Measurements from ENCODE around the gene POU4F1. TPM values are rescaled to one million over a fixed set of nuclear protein-coding genes. Genes with fewer than 3 reads are reported as not detected.

Gene POU4F1
- total RNA-seq, 6 experiments from 2014 or later = 0.07 to 0.25 (median 0.19) TPM; not detected in 3

DNA sequence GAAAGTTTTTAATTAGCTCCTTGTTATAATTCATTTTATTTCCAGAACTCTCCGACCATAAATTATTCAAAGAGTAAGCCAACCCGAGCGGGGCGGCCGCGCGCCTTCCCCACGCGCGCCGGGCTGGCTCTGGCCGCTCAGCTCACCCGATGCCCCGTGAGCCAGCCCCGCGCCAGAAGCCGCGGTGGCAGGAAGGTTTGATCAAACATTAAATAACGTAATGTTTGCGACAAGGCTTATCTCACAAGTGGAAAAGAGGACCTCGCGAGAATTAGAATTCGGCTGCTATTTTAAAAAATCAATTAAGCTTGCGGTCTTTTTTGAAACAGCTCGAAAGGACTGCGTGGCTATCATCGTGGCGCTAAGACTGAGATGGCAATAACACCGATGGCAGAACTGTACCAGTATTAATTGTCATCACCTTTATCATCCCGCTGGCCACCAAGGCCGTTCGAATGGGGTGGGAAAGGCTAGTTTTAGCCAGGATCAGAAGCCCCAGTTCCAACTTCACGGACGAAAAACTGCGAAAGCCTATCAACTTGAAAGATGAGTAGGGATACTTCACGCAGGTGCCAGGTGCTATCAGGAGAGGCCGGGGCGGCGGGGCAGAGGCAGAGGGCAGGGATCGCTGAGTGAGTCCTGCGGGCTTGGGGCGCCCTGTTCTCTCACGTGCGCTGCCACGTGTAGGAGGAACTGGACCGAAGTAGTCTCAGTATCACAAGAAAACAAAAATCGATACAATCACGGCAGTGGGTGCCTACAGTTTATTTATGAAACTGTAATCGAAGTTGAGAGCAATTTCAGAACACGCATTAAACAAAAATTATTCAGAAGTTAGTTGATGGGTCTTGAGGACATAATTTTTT is 6.4 kb downstream of the POU4F1 start:
- peak in 3 of 4 donors; percentile 34 to 51 (median 50) for ATAC-seq
- Histone ChIP-seq H3K36me3 (no peaks in the 10 kb centered on the region), H3K27me3 (peaks cover 25 to 80% of the 10 kb centered on the region in 2 donors), H3K4me1 (peaks cover 0 to 20% (median 7%) of the 10 kb centered on the region in 4 donors), H3K4me3 (peak overlapping the region; percentile 3 to 36 (median 25)), H3K9me3 (no peaks in the 10 kb centered on the region), H3K27ac (no peak overlapping the region)
- intact Hi-C loops (cut with DNase I) = no loop called here
- 5% methylated on average over 50 of the region's 50 CpGs for WGBS (ENCODE audit: insufficient coverage, low coverage, low lambda C conversion rate, missing lambda C conversion rate)
- TF ChIP-seq POLR2A (IDR thresholded peaks at IDR 0.05) = no peak
- TF ChIP-seq, protein P1, sequence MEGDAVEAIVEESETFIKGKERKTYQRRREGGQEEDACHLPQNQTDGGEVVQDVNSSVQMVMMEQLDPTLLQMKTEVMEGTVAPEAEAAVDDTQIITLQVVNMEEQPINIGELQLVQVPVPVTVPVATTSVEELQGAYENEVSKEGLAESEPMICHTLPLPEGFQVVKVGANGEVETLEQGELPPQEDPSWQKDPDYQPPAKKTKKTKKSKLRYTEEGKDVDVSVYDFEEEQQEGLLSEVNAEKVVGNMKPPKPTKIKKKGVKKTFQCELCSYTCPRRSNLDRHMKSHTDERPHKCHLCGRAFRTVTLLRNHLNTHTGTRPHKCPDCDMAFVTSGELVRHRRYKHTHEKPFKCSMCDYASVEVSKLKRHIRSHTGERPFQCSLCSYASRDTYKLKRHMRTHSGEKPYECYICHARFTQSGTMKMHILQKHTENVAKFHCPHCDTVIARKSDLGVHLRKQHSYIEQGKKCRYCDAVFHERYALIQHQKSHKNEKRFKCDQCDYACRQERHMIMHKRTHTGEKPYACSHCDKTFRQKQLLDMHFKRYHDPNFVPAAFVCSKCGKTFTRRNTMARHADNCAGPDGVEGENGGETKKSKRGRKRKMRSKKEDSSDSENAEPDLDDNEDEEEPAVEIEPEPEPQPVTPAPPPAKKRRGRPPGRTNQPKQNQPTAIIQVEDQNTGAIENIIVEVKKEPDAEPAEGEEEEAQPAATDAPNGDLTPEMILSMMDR (IDR thresholded peaks at IDR 0.05) = no peak
- DNase-seq = no peak

DNA sequence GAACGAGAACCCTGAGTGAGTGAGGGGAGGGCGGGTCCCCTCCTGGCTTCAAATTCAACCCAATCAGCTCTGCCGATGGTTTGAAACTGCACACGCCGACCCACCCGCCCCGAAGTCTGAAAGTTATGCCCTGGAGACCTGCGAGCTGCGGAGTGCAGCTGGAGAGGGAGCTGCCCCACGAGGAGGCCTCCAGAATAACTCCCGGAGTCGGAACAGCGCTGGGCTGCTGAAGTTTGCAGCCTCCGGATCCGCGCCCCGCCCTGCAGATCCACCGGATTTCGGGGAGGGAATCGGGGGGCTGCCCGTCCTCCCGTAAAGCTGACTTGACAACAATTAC is 7.0 kb downstream of the POU4F1 start:
- TF ChIP-seq POLR2A (IDR thresholded peaks at IDR 0.05) = no peak
- TF ChIP-seq, protein P1 (IDR thresholded peaks at IDR 0.05) = no peak
- Histone ChIP-seq H3K4me3 (peak overlapping the region; percentile 3 to 36 (median 25)), H3K27me3 (peaks cover 25 to 77% of the 10 kb centered on the region in 2 donors), H3K36me3 (no peaks in the 10 kb centered on the region), H3K27ac (no peak overlapping the region), H3K4me1 (peaks cover 0 to 17% (median 7%) of the 10 kb centered on the region in 4 donors), H3K9me3 (no peaks in the 10 kb centered on the region)
- 0% methylated on average over 4 of the region's 22 CpGs for WGBS (ENCODE audit: insufficient coverage, low coverage, low lambda C conversion rate, missing lambda C conversion rate)
- intact Hi-C loops (cut with DNase I) = no loop called here
- ATAC-seq = peak; percentile 58 to 60 (median 59)
- DNase-seq = no peak

DNA sequence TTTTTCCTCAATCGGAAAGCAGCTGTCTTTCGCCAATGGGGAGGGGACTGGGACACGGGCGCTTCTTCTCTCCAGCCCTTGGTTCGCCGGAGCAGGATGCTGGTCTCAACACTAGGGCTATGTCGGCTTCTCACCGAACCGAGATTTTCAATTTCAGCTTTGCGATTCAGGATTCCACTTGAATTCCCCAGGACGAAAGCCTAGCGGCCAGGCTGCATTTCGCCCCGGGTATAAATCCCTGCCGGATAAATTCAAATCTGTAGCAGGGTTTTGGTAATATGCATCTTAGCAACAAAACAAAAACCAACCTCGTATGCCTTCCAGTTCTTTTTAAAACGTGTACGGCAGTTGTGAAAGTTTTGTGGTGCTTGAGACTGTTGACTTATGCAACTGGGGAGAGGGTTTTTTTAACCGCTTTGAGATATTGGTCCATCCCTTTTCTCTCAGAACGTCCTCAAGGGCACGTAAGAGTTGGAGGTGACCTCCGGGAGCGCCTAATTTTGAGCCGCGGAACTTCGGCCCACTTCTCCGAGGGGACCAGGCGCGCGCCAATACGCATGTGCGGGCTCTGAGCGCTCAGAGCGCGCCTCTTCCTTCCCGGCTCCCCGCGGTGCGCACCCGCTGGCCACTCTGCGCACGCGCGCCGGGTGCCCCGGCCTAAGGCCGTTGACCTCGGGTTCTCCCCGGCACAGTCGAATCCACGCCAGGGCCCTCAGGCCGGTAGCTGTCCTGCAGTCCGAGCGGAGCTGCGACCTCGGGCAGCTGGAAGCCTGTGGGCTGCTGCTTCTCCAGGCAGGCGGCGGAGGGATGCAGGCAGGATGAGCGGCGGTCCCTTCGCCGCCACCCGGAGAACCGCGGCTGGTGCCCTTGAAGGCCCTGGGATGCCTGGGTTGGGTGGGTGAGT is 7.6 kb downstream of the POU4F1 start:
- intact Hi-C loops (cut with DNase I) = no loop called here
- 6% methylated on average over 27 of the region's 65 CpGs for WGBS (ENCODE audit: insufficient coverage, low coverage, low lambda C conversion rate, missing lambda C conversion rate)
- no peak for TF ChIP-seq POLR2A (IDR thresholded peaks at IDR 0.05)
- TF ChIP-seq, protein P1 (IDR thresholded peaks at IDR 0.05) = no peak

DNA sequence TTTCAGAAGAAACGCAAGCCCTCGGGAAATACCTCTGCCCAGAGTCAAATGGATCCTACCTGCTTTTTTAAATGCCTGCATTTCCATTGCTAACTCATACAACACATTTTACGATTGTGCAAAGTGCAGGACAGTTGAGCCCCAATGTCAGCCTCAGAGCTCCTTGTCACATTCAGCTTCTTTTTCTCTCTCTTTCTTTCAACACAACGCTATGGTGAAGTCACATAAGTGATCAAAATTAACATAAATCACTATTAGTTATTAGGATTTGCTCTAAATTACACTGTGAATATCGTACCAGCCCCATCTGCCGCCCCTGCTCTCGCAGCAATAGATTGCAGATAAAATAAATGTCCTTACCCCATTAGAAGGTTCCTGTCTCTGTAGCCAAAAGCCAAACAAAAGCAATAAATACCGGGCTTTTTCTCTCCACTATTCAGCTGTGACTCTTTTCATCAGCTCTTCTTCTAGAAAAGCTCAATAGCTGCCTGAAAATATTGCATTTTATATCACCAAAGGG is 8.8 kb downstream of the POU4F1 start:
- H3K27me3 ChIP-seq = peaks cover 26 to 60% of the 10 kb centered on the region in 2 donors
- DNase-seq (no peak), ATAC-seq (no peak)
- H3K27ac ChIP-seq = no peak overlapping the region
- TF ChIP-seq, protein P1 (IDR thresholded peaks at IDR 0.05) = no peak
- no peak for TF ChIP-seq POLR2A (IDR thresholded peaks at IDR 0.05)
- no peaks in the 10 kb centered on the region for H3K9me3 ChIP-seq
- peaks cover 0 to 16% (median 7%) of the 10 kb centered on the region in 4 donors for H3K4me1 ChIP-seq
- 6% methylated on average over 8 of the region's 8 CpGs for WGBS (ENCODE audit: insufficient coverage, low coverage, low lambda C conversion rate, missing lambda C conversion rate)
- no peak overlapping the region for H3K4me3 ChIP-seq
- intact Hi-C loops (cut with DNase I) = no loop called here
- no peaks in the 10 kb centered on the region for H3K36me3 ChIP-seq

More for the DNA sequence above, 7.6 kb downstream of the POU4F1 start:
- DNase-seq (peak; percentile 84 to 91 (median 86)), ATAC-seq (peak; percentile 98 to 100 (median 99))
- Histone ChIP-seq H3K4me1 (peaks cover 0 to 16% (median 7%) of the 10 kb centered on the region in 4 donors), H3K9me3 (no peaks in the 10 kb centered on the region), H3K27me3 (peaks cover 25 to 72% of the 10 kb centered on the region in 2 donors), H3K27ac (no peak overlapping the region), H3K36me3 (no peaks in the 10 kb centered on the region), H3K4me3 (peak overlapping the region; percentile 3 to 36 (median 25))

Measured in right lobe of liver (tissue), 6 donors.